GM12865 (cell line): Measurements from ENCODE around the gene SCN5A.

Experiments used
- DNase-seq: peaks from one replicate; pipeline ENCODE4 v3.0.0; 2010; ENCODE audit warnings: low read depth
- H3K4me3 ChIP-seq: 2 replicates; pipeline ENCODE4 v1.5.1; 2011; ENCODE audit warnings: mild to moderate bottlenecking, low read depth, low read length, control low read depth
- TF ChIP-seq, protein P1 (sequence below): IDR thresholded peaks from 2 replicates; pipeline ENCODE4 v1.5.1; 2011; ENCODE audit warnings: low read length, control low read depth, low read depth, inconsistent platforms; ENCODE audit not compliant: insufficient read depth; ENCODE audit errors: missing control alignments

Gene SCN5A

DNA sequence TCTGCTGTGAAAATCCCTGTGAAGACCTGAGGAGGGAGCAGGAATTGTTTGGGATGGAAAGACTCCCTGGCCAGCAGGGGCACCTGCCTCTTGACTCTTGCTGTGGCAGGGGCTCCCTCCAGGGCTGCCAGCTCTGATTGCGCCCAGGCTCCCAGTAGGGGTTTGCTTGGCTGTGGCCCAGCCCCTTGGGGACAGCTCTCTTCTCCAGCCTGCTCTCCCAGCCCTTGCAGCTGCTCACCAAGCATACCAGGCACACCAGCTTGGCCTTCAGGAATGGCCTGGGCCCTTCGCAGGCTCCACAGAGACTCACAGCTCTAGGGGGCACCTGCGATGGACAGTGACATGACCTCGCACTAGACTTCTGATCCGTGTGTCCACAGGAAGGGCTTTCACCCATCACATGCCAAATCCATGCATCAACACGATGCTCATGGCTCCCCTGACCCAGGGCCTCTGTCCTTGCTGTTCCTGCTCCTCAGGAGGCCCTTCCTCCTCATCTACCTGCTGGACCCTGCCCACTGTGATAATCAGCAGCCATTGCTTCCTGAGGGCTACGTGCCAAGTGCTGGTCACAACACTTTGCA is 61.8 kb downstream of the SCN5A start:
- TF ChIP-seq, protein P1, sequence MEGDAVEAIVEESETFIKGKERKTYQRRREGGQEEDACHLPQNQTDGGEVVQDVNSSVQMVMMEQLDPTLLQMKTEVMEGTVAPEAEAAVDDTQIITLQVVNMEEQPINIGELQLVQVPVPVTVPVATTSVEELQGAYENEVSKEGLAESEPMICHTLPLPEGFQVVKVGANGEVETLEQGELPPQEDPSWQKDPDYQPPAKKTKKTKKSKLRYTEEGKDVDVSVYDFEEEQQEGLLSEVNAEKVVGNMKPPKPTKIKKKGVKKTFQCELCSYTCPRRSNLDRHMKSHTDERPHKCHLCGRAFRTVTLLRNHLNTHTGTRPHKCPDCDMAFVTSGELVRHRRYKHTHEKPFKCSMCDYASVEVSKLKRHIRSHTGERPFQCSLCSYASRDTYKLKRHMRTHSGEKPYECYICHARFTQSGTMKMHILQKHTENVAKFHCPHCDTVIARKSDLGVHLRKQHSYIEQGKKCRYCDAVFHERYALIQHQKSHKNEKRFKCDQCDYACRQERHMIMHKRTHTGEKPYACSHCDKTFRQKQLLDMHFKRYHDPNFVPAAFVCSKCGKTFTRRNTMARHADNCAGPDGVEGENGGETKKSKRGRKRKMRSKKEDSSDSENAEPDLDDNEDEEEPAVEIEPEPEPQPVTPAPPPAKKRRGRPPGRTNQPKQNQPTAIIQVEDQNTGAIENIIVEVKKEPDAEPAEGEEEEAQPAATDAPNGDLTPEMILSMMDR, result no peak
- DNase-seq, result no peak
- H3K4me3 ChIP-seq, result no peak overlapping the region

DNA sequence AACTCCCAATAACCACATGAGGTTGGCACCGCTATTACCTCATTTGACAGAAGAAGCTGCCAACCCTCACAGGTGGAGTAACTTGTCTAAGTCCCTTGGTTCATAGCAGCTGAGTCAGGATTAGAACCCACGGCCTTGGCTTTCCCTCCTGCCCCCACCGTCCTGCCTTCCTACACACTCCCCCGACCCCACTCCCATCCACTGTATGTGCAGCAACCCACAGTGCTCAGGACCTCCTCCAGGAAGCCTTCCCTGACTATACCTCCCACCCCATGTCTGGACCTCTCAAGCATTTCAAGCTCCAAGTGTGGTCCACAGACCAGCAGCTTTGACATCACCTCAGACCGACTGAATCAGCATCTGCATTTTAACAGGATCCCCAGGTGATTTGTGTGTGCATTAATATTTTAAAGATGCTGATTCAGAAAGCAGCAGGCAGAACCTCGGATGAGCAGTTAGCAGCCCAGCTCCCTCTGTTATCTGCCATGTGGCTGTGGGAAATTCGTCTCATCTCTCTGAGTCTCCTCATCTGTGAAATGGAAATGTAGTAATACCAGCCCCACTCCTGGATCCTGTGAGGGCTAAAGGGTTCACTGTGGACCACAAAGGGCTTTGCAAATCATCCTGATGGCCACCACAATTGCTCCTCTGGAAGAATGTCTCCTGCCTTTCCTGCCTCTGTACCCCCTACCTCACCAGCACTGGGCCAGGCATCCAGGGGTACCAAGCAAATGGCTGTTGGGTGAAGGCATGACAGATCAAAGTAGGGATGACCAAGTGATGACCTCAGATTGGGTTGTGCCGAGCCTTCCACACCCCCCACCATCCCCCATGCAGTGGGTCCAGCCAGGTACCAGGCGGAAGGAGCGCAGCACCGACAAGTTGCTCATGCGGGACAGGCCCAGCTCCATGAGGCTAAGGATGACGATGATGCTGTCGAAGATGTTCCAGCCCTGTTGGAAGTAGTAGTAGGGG is 62.7 kb downstream of the SCN5A start:
- DNase-seq, result no peak
- TF ChIP-seq, protein P1, result no peak
- H3K4me3 ChIP-seq, result no peak overlapping the region

DNA sequence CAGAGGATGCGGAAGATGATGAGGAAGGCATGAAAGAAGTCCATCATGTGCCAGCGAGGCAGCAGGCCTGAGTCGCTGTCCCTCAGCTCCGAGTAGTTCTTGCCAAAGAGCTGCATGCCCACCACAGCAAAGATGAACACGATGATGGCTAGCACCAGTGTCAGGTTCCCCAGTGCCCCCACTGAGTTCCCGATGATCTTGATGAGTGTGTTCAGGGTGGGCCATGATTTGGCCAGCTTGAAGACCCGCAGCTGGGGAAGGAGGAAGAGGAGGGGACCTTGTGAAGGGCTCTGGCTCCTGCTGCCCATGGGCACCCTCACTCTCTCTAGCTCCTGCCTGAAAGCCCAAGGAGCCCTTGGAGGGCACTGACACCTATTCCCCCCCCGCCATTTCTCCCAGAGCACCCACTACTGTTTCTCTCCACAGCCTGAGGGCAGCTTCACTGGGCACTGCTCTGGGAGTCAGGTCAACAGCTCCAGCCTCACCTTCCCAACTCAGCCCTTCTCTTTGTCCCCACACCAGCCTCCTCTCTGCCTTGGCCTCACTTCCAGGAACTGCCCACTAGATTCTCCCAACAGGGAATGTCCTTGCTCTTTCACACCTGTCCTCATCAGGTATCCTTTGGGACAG is 63.6 kb downstream of the SCN5A start:
- no peak overlapping the region for H3K4me3 ChIP-seq
- TF ChIP-seq, protein P1, result no peak
- no peak for DNase-seq

DNA sequence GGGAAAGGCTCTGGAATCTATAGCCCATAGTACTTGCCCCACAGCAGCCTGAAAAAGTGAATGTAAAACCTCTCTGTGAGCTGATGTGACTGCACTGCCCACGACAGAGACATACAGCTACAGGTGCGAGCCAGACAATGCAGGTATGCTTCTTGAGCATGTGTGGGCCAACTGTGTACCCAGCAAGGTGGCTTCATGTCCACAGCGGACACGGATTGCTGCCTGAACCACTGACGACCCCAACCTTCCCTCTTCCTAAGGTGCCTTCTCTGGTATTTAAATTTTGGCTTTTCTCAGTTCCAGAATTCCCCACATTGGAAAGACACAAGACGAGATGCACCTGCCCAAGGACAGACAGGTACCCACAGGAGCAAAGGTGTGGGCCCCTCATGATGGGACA is 65.8 kb downstream of the SCN5A start:
- H3K4me3 ChIP-seq, result no peak overlapping the region
- no peak for DNase-seq
- TF ChIP-seq, protein P1, result no peak

DNA sequence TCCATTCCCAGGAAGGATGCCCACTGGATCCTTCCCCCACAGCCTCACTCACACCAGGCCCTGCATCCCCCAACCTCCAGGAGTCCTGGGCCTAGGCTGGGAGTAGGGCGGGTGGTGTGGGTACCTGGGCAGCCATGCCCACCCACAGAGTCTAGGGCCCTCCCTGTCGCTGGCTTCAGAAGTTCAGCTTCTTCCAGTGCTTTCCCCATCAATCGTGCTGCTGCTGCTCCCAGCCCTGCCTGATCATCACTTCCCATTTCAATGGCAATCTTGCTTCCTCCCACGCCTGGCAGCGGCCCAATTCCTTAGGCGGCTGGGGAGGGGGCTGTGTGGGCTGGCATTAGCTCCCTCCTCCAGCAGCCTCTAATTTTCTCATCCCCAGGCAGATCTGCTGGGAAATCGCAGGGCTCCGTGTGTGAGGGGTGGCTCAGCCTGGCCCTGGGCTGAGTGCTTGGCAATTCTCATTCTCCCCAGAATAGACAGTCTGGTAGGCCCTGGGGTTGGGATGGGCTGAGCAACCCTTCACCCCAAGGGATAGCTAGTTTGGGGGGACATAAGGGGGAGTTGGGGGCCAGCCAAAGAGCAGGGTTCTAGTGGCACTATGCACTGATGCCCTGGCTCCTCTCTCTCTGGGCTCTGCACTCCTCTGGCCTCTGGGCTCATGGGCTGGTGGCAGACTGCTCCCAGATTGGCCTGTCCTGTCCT is 66.4 kb downstream of the SCN5A start:
- TF ChIP-seq, protein P1, result no peak
- DNase-seq, result no peak

DNA sequence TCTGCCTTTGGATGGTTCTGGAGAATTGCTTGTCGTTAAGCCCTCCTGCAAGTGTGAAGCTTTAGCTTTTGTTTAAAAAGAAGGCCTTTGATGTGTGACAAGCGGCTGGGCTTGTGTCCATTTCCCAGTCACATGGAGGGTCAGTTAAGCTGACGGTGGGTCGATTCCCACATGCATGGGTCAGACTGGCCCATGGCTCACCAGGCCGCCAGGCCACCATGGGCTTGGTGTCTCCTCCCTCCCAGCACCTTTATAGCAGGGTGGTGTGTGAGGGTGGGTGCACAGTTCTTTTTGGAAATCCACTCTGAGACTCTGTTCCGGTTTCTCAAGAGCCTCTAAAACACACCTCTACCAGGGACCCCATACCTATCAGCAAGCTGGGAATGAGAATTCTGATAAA is 67.2 kb downstream of the SCN5A start:
- TF ChIP-seq, protein P1, result no peak
- DNase-seq, result no peak
- no peak overlapping the region for H3K4me3 ChIP-seq

More for the DNA sequence above, 66.4 kb downstream of the SCN5A start:
- H3K4me3 ChIP-seq, result no peak overlapping the region
